HG02571 (cell line): ENCODE data around the gene EXOSC6.
"Not testable (repeated sequence)": the region's sequence is repeated elsewhere in the genome, so short reads cannot be mapped to it uniquely, and the experiment has no call there.

Experiments
- ATAC-seq: cut with Tn5 transposase; IDR thresholded peaks from one replicate; pipeline ENCODE4 v1.9.1; 2021; ENCODE audit warnings: mild to moderate bottlenecking, moderate library complexity; ENCODE audit not compliant: unreplicated experiment

EXOSC6 gene

DNA sequence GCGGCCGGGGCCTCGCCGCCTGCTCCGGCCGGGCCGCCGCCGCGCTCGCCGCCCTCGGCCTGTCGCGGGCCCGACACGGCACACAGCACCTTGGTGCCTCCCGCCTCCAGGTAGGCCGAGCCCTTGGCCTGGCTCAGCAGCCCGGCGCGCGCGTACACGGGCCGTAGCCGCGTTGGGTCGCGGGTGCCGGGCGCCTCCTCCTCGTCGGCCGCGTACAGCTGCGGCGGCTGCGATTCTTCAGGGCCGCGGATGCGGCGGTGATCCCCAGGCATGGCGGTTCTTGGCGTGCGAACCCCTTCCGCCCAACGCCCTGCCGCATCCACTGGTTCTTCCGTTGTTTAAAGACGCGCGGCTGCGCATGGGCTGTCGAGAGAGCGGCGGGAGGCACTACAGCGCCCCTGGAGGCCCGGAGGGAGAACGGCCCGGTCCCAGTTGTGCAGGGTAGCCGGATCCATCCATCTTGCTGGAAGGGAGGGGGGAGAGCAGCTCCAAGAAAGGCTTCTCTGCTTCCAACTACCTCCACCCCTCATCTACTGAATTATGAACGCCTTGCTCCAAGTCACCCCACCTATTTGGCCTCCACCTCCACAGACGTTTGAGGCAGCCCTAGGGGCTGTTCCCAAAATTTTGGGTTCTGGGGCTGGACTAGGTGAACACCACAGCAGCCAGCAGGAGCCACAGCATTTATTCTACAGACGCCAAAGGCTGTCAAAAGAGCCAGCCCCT, at the start of gene EXOSC6:
Gene EXOSC6, minus strand, starts transcription at position 312 of the 726 bp plus-strand sequence. Its CDS starts 40 bp downstream, at position 272.
- ATAC-seq: peak; percentile 79

DNA sequence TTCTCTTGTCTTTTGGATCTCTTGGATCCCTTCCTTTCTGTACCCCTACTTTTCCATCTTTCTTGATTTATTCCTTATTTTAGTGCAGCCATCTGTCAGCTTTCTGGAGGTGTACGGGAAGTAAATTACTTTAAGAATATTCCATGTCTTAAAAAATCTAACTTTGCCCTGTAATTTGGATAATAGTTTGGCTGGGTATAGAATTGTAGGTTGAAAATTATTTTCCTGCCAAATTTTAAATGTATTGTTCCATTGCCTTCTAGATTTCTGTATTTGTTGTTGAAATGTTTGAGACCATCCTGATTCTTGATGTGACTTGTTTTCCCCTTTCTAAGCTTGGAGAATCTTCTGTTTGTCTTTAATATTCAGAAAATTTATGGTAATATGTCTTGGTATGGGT, 49.4 kb upstream of the EXOSC6 start:
- ATAC-seq: no peak

DNA sequence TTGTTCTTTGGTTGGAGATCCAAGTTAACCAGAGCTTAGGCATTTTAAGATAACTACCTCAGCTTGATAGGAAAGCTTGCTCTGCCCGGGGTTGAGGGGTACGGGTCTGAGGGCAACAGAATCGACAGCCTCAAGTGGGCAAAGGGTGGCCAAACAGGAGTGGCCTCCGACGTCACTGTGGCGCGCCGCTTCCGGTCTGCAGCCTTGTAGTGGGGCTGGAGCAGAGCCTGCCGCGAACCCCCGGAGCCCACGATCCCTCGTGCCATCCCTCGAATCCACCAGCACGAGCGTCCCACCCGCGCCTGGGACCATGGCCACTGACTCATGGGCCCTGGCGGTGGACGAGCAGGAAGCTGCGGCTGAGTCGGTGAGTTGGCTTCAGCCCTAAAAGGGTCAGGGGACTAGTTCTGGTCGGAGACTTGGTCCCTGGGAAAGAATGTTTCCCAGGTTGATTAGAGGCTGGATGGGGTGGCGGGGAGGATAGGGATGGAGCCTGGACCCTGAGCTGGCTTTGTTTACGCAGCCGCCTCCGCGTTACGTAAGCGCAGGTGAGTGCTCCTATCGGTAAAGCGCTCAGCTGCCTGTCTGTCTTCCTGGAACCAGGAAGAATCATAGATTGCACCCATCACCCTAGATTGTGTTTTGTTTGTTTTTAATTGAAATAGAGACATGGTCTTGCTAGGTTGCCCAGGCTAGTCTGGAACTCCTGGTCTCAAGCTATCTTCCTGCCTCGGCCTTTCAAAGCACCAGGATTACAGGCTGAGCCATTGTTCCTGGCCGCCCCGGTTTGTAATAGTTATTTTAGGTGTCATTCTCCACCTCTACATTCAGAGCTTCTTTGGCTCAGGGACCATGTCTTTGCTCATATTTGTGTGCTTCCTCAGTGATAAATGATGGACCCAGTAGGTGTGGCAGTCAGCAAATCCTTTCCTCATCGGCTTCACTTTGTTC, 47.5 kb upstream of the EXOSC6 start, which contains the start of gene DDX19B:
Gene DDX19B, plus strand, starts transcription at position 199 of the 951 bp plus-strand sequence. Its CDS starts 112 bp downstream, at position 311.
- ATAC-seq: peak; percentile 77

DNA sequence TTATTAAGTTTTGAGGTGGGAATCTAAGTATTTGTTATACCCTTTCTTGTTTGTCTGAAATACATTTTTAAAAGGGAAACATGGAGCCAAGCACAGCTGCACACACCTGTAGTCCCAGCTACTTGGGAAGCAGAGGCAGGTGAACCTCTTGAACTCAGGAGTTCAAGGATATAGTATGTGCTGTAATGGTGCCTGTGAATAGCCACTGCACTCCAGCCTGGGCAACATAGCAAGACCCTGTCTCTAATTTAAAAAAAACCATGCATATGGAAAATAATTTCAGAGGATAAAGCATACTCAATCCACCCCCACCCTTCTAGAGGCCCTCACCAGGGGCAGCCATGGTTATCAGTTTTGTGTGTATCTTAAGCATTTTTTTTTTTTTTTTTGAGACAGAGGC, 43.9 kb upstream of the EXOSC6 start:
- ATAC-seq: no peak

DNA sequence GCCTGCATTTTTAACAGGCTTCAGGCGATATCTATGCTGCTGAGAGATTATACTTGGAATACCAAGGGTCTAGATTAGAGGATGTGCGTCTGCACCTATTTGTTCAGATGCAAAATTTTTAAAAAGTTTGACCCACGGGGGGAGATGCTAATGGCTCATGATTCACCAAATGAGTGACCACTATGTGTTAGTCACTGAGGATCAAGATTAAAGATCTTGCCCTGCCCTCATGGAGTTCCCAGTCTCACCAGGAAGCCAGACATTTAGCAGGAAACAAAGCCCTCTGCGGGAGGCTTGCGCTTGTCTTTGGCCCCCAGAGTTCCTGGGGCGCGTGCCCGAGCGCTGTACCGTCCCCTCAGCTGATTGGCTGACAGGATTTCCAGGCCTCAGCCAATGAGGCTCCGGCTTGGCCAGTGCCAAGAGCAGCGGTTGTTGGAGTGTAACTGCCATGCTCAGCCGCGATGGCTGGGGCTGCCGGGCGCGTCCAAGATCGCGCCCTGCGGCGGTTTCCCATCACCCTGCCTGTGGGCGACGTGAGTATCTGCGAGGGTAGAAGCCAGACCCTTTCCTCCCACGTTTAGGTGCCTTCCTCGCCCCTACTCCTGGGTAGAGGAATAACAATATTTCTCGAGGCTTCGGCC, 42.8 kb upstream of the EXOSC6 start:
- no peak for ATAC-seq

DNA sequence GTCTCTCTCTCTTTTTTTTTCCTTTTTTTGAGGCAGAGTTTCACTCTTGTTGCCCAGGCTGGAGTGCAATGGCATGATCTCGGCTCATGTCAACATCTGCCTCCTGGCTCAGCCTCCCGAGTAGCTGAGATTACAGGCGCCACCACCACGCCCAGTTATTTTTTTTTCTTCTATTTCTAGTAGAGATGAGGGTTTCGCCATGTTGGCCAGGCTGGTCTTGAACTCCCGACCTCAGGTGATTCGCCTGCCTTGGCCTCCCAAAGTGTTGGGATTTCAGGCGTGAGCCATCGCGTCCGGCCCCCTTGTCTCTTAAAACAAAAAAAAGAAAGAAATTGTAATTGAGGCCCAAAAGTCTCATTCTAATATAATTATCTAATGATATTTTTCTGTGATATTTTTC, 40.4 kb upstream of the EXOSC6 start:
- ATAC-seq: not testable (repeated sequence)

DNA sequence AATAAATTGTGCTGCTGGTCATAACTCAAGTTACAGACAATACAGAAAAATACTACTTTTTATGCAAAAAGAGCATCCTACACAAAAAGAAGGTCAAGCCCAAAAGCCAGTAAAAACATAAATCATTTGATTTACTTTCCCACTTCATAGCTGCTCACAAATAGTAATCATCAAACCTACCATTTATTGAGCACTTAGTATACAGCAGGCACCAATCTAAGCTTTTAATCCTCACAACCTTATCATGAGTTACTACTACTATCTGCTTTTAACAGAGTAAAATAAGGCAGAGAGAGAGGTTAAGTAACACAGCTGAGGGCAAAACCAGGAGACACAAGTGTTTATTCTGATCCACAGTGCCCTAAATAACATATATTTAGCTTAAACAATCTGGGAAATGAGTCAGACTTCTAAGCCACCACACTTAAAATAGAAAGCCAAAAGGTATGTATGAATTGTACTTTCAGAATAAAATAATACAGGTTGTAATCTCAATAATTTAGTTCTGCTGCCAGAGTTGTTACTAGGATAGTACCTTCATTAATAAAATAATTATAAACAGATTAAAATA, 39.3 kb upstream of the EXOSC6 start:
- no peak for ATAC-seq

DNA sequence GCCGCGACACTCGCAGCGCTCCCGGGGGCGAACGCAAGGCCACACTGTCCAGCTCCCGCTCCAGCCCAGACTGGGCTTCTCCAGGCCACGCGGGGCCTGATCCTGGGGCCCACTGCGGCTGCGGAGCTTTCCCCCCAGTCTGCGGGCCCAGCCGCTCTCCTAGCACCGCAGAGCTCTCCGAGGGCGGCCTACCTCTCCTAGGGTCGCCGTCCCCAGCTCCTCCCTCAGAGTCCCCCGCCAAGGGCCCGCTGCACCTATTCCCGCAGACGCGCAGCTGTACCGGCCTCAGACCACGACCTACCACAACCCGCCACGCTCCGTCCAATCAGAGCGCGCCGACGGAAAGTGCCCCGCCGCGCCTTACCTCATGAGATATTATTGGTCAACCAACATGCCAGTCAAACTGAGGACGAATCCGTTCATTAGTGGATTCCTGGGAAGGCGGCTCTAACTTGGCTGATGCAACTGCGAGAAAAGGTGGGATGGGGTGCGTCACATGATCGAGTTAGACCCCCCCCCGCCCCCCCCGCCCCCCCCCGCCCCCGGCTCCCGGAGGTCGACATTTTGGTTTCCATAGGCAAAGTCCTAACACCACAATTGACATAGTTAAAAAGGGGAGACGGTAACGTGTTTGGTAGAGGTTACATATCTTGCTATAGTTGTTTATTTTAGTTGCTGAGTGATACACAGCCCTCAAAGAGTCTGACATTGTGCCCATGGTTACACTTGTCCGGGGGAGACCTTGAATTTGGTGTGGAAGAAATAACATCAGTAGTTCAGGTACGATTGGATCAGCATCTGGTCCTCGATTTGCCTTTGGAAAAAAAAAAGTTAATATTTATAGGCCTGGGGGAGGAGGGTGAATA, 37.7 kb upstream of the EXOSC6 start, which contains the start of gene AARS1:
Gene AARS1, minus strand, starts transcription at position 278 of the 866 bp plus-strand sequence. CDS start 6,743 bp downstream, outside the sequence.
- ATAC-seq: peak; percentile 97

DNA sequence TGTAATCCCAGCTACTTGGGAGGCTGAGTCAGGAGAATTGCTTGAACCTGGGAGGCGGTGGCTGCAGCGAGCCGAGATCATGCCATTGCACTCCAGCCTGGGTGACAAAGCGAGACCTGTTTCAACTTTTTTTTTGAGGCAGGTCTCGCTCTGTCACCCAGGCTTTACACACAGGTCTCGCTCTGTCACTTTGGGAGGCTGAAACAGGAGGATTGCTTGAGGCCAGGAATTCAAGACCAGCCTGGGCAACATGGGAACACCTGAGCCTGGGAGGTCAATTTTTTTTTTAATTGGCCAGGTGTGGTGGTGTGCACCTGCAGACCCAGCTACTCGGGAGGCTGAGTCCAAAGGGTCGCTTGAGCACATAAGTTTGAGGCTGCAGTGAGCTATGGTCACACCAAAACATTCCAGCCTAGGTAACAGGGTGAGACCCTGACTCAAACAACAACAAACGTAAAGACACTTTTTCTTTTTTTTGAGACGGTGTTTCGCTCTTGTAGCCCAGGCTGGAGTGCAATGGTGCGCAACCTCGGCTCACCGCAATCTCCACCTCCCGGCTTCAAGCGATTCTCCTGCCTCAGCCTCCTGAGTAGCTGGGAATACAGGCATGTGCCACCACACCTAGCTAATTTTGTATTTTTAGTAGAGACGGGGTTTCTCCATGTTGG, 35.7 kb upstream of the EXOSC6 start:
- not testable (repeated sequence) for ATAC-seq

DNA sequence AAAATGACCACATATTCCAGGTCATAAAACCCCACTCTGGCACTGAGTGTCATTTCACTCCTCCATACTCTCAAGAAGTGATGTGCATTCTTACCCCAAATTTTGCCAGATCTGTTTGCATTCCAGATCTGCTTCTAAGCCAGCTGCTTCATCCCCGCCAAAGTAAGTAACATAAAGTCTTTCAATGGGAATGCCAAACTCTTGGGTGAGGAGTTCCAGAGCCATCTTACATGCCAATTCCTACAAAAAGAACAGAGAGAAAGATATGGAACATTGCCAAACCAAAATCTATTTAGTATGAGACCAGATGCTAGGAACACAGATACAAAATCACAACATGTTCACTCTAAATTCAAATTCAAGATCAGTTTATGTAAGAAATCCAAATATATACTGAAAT, 24.7 kb upstream of the EXOSC6 start:
- ATAC-seq: no peak

DNA sequence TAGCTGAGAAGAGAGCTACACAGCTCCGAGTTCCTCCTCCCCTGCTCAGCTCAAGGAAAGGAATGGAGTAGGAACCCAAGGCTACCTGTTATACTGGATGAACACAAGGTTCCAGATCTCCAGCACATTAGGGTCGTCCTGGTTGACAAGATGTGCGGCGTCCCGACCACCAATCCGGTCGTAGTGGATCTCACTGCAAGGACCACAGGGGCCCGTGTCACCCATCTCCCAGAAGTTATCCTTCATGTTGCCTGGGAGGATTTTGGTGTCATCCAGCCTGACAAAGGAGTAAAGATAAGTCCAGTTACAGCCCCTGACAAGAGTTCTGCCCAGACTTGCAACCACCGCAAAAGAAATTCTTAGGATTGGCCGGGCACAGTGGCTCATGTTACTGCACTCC, 20.0 kb upstream of the EXOSC6 start:
- no peak for ATAC-seq

DNA sequence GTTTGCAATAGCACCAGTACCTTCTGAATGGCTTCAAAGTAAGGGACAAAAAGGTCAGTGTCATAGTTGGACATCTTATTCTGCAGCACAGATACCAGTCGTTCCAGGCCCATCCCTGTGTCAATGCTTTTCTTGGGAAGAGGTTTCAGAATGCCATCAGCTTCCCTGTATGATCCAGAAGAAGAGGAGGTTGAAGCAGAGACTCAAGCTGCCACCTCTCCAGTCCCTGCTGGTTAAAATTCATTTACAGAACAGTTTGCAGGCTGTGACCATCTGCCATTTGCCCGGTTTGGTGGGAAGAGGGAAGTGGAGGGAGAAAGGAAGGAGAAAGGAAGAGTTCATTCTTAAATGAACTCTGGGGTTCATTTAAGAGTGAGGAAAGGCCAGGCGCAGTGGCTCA, 18.4 kb upstream of the EXOSC6 start:
- ATAC-seq: no peak

DNA sequence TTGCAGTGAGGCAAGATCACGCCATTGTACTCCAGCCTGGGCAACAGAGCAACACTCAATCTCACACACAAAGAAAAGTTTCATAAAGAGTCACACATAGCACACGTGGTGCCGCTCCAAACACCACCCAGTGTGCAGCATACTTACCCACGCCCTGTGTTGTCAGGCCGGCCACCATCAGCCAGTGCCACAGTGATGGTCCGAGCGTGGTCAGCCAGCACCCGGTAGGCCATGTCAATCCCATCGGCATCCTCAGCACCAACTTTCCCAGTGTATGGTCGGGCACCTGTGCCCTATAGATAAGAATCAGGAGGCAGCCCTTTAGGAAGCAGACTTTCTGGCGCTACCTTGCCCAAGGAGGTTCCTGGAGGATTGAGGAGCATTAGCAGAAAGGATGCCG, 17.7 kb upstream of the EXOSC6 start:
- ATAC-seq: no peak

DNA sequence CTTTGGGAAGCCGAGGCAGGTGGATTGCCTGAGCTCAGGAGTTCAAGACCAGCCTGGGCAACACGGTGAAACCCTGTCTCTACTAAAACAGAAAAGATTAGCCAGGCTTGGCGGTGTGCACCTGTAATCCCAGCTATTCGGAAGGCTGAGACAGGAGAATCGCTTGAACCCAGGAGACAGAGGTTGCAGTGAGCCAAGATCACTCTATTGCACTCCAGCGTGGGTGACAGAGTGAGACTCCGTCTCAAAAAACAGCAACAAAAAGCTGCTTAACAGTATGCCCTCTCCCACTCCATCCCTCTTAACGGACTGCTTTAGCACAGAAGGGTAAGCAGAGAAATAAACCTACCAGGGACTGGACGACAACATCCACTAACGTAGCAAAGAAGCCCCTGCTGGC, 16.2 kb upstream of the EXOSC6 start:
- not testable (repeated sequence) for ATAC-seq

DNA sequence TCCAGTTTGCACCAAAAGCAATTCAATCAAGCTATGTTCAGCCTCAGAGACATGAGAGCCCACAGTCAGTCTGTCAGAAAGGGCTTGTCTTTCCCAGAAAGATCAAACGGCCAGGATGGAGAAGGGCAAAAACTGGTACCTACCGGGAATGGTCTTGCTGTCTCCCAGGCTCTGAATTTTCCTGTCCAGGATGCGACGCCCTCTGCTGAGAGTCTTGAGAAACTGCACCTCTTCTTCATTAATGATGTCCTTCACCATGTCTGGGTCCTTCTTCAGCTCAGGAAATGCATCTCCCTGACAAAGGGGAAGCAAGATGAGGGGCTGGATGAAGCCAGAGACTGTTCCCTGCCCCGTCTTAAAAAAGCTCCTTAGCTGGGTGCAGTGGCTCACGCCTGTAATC, 15.8 kb upstream of the EXOSC6 start:
- no peak for ATAC-seq

DNA sequence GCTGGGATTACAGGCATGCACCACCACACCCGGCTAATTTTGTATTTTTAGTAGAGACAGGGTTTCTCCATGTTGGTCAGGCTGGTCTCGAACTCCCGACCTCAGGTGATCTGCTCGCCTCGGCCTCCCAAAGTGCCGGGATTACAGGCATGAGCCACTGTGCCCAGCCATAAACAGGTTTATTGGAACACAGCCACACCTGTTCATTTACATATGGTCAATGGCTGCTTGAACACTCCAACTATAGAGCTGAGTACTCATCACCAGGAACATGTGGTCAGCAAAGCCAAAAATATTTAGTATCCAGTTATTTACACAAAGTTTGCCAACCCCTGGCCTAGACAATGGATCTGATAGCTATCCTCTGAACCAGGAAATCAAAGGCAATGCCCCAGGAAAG, 8.2 kb upstream of the EXOSC6 start:
- ATAC-seq: not testable (repeated sequence)

DNA sequence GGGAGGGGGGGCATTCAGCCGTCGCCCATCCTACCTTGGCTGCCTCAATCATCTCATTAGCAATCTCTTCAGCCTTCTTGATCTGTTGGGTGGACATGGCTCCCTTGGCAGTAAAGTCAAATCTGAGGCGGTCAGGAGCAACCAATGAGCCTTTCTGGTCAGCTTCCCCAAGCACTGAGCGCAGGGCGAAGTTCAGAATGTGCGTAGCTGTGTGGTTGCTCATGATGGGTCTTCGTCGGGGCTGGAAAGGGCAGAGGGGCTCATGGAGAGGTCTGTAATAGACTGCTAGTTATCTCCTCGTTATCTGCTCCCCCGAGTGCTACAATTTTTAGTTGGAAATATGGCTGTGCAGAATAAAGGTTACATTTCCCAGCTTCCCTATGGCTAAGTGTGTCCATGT, 7.2 kb upstream of the EXOSC6 start:
- no peak for ATAC-seq

DNA sequence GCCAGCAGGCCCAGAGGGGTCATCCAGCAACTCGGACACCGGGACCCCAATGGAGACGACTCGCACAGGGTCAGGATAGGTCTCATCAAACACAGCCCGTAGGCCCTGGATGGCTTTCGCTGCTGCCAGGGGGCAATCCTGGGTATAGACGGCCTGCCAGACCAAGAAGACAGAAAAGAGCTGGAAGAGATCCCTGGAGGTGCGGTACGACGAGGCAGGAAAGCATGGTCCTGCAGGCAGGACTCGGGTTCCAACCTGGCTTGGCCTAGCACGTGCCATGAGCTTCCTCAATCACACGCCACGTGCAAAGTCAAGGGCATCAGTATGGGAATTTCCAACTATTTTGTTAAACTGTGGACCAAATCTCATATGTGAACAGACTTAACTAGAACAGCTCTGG, 6.3 kb upstream of the EXOSC6 start:
- ATAC-seq: no peak

DNA sequence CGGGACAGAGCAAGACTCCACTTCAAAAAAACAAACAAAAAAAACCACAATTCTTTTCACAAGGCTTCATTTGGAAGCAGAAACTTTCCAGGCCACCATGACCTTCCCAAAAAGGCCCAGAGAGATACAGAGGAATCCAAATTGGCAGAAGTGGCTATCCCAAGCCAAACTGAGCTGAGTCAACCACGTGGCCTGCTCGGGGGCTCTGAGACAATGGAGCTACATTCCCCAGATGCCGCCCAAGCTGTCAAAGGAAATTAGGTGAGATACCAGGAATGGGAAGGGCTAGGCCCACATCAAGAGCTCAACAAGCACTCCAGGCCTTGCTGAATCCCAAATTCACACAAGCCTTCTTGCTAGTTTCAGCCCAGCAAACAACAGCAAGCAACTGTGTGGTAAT, 5.7 kb upstream of the EXOSC6 start:
- no peak for ATAC-seq
